ENCODE data around the gene MACROD1.

MACROD1 gene

GRCh38 chr11:64165842-64166635 is at the start of gene MACROD1:
Gene MACROD1, minus strand, starts transcription at chr11:64166113. Its CDS starts 119 bp downstream, at chr11:64165994.
- no peak for DNase-seq

- DNase-seq: no peak
These were observed 45.4 kb upstream of the MACROD1 start for GRCh38 chr11:64211181-64211872.

- DNase-seq: no peak
These were observed 44.5 kb upstream of the MACROD1 start for GRCh38 chr11:64210301-64211020.

GRCh38 chr11:64209563-64209843 is 43.6 kb upstream of the MACROD1 start:
- DNase-seq: no peak

- DNase-seq: no peak
These were observed 43.1 kb upstream of the MACROD1 start for GRCh38 chr11:64208796-64209562.

- DNase-seq: no peak
These were observed 42.3 kb upstream of the MACROD1 start for GRCh38 chr11:64208086-64208795.

GRCh38 chr11:64207256-64208085 is 41.6 kb upstream of the MACROD1 start:
- DNase-seq: no peak

GRCh38 chr11:64206457-64207255 is 40.7 kb upstream of the MACROD1 start, which contains the start of gene FERMT3:
Gene FERMT3, plus strand, starts transcription at chr11:64206721. Its CDS starts 644 bp downstream, at chr11:64207365.
- DNase-seq: no peak

- DNase-seq: peak; percentile 92
These were observed 38.6 kb upstream of the MACROD1 start for GRCh38 chr11:64204464-64204989.

GRCh38 chr11:64204080-64204440 is 38.1 kb upstream of the MACROD1 start:
- no peak for DNase-seq

- DNase-seq: no peak
These were observed 37.6 kb upstream of the MACROD1 start for GRCh38 chr11:64203421-64204079.

- DNase-seq: no peak
These were observed 37.1 kb upstream of the MACROD1 start for GRCh38 chr11:64202992-64203391.

- no peak for DNase-seq
These were observed 35.6 kb upstream of the MACROD1 start for GRCh38 chr11:64201543-64201942.

- no peak for DNase-seq
These were observed 32.6 kb upstream of the MACROD1 start for GRCh38 chr11:64198511-64198910.

GRCh38 chr11:64196626-64197025 is 30.7 kb upstream of the MACROD1 start:
- no peak for DNase-seq

GRCh38 chr11:64192434-64192833 is 26.5 kb upstream of the MACROD1 start:
- DNase-seq: no peak

- DNase-seq: no peak
These were observed 20.7 kb upstream of the MACROD1 start for GRCh38 chr11:64186492-64187165.

GRCh38 chr11:64185693-64186491 is 20.0 kb upstream of the MACROD1 start, which contains the start of gene STIP1:
Gene STIP1, plus strand, starts transcription at chr11:64186171. Its CDS starts 91 bp downstream, at chr11:64186262.
- DNase-seq: peak; percentile 99
